NCI-H2081 (cell line): ENCODE results near the gene SPATA3.
"Not testable (repeated sequence)": the region's sequence is repeated elsewhere in the genome, so short reads cannot be mapped to it uniquely, and the experiment has no call there.

ENCODE experiments used
- DNase-seq, 2 experiments: peaks; one replicate each; lab custom pipeline; 2025; lab: John Stamatoyannopoulos, UW

SPATA3 gene

DNA sequence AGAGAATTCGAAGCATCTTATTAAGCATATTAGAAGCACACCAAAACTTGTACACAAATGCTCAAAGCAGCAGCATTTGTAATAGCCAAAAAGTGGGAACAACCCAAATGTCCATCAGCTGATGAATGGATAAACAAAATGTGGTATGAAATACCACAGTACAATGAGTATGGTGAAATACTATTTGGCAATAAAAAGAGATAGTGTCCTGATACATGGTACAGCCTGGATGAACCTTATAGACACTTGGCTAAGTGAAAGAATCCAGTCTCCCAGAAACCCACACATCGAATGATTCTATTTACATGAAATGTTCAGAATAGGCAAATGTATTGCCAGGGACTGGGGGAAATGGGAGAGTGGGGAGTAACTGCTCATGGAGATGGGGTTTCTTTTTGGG is 3.0 kb downstream of the SPATA3 start:
- DNase-seq, result no peak

DNA sequence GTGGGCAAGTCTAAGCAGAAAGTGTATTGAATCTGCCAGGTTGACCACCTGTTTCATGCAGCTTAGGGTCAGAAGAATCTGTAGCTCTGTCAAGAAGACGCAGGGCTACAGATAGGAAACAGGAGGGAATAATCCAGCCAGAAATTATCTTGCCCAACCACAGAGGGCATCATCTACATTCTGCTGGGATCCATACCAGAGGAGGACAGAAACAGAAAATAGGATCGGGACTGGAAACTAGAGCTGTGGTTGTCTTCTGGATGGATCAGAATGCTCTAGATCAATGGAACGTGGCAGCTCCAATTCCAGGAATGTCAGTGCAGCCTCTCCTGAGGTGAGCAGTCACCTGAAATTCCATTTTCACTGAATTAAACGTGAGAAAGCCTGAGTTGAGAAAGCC is 3.6 kb downstream of the SPATA3 start:
- DNase-seq, result no peak

DNA sequence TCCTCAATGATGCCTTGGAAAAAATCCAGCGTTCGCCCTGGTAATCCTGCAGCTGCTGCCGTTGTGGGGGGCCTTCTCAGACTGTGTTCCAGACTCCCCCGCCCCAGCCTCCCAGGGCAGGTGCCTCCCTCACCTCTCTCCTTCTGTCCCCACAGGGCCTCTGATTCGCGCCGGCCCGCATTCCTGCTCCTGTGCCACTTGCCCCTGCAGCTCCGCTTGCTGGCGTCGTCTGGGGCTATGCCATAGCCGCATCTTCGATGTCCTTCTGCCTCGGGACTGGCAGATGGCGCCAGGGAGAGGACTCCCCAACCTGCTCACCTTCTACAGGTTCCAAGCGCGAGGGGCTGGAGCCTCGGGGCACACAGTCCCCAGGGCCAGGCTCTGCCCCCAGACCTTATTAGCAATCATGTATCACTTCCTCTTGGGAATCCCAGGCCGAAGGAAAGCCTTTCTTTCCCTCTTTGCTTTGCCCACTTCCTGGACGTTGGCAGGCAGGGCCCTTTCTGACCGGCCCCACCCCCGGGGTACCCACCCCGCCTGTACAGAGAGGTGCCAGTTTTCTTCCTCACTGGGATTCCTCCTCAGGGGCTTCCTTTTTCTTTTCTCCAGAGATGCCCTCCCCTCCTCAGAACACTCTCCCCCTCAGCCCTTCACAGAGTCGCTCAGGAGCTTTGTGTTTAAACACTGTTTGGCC is 4.4 kb downstream of the SPATA3 start:
- DNase-seq, result no peak

- DNase-seq, result no peak
These were observed 5.1 kb downstream of the SPATA3 start for GRCh38 chr2:231001036-231001435.

- DNase-seq, result no peak
These were observed 6.0 kb downstream of the SPATA3 start for GRCh38 chr2:231001921-231002320.

DNA sequence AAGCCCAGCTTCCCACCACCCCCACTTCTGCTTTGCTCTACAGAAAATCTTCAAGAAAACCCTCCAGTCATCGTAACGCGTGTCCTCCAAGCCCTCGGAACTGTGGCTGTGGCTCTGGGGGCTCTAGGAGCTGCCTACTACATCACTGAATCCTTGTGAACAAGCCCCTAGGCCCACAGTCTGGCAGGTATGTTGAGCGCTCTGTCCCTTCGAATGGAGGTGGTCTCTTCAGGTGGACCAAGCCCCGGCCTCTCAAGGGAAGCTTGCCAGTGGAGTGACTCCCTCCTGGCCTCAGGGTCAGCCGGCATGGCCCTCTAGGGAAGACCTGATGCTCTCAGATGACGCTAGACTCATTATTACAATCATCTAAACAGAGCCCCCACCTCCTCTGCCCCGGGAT is 6.7 kb downstream of the SPATA3 start:
- no peak for DNase-seq

GRCh38 chr2:231003186-231003585 is 7.3 kb downstream of the SPATA3 start:
- DNase-seq, result no peak

DNA sequence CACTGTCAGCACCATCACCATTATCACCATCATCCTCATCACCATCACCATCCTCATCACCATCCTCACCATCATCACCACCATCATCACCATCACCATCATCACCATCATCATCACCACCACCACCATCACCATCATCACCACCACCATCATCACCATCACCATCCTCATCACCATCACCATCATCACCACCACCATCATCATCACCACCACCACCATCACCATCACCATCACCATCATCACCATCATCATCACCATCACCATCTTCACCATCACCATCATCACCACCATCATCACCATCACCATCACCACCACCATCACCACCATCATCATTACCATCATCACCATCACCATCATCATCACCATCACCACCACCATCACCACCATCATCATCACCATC is 9.0 kb downstream of the SPATA3 start:
- not testable (repeated sequence) for DNase-seq

- no peak for DNase-seq
These were observed 11.6 kb downstream of the SPATA3 start for GRCh38 chr2:231007286-231008098.

DNA sequence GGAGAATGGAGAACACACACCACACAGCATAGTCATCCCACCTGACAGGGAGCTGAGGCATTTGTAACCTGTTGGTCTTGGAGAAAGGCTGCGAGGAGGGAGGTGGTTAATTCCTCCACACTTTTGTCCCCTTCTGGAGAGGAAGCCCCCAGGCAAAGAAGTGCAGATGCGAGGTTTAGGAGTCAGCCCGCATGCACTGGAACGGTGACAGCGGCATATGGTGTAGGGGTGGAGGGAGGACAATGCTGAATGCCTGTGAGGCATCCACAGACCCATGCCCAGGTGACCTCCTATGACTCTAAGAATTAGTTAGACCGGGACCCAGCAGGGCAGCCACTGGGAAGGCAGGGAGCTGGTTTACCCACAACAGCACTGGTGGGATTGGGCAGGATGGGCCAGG is 12.2 kb downstream of the SPATA3 start:
- no peak for DNase-seq

DNA sequence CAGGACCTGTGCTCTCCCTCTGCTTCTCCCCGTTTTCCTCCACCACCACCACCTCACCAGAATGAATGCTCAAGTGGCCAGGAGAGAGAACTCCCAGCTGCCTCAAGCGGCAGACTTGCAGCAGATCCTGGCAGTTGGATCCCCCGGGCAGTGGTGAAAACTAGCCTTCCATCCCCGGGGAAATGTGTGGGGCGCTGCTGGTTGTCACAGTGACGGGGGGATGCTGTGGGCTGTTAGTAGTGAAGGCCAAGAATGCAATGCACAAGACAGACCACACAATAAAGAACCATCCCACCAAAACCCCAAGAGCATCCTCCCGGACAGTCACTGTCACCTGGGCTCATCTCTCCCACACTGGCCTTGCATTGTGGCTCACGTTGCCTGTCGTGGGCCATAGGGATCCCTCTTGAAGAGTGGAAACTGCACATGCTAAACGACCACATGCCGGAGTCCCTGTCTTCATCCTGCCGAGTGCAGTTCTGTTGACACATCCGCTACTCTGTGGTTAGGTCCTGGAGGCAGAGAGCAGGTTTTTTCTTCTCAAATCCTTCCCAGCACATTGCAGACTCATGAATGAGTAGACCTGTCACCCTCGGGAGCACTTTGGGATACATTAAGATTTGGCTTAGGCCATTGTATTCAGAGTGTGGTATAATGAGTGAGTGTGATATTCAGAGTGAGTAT is 13.5 kb downstream of the SPATA3 start:
- no peak for DNase-seq

GRCh38 chr2:231010201-231010730 is 14.3 kb downstream of the SPATA3 start:
- no peak for DNase-seq

DNA sequence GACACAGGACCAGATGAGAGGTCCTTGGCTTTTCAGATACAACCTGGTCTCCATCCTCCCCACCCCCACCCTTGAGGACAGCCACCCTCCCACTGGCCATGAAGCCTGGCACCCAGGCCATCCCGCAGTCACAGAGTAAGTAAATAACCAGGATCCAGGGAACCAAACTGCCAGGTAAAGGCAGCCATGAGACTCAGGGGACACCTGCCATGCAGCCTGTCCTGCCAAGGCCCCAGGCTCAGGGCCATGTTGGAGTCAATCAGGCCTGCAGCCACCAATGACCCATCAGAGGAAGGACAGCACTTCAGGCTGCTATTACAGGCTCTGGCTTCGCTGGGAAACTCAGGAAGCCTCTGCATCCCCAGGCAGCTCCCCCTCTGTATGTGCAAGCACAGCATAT is 15.6 kb downstream of the SPATA3 start:
- DNase-seq, result no peak

DNA sequence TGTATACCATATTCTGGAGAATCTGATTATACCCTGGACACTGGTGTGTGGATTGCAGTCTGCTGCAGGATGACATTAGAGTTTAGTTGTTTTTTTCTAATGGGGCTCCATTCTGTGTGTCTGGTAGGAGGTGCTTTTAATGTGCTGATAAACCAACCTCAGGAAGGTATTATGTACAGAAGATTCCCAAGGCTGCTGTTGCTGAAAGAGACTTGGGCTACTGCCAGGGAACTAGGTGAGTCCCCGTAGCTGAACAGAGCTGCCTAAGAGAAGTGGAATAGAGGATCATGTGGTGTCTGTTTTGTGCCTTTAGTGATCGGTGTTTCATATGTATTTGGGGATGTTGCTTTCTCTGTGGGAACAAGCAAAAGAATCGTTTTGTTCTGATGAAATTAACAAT is 16.5 kb downstream of the SPATA3 start:
- no peak for DNase-seq

DNA sequence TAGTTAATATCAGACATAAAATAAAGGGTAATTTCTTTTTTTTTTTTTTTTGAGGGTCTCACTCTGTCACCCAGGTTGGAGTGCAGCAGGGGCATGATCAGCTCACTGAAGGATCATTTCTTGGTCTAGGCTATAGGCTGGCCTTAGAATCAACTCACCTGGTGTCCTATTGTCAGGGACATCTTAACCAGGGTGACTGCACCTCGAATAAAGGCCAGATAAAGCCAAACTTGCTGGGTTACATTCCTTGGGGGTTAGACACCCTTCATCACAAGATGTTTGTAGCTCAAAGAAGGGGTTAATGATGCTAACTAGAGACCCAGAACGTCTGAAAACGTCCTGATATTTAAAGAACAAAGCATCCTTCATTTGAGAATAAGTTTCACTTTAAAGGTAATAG is 17.9 kb downstream of the SPATA3 start:
- no peak for DNase-seq

DNA sequence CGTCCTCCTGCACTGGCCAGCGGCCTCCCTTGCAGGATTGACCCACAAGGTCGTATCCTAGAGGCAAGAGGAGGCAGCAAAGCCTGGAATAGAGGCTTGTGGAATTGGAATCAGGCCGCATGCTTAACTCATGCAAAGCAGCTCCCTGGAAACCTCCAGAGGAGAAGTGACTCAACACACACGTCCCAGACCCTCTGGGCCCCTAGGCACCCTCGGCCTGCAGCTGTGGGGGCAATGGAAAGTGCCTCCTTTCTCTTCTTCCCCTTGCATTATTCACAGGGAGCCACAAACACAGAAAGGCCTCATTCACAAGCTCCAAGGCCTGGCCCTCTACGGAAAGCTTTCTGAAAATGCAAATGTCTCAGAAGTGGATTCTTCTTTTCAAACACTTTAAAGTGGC is 19.6 kb downstream of the SPATA3 start:
- no peak for DNase-seq

- DNase-seq, result no peak
These were observed 20.0 kb downstream of the SPATA3 start for GRCh38 chr2:231015926-231016325.

DNA sequence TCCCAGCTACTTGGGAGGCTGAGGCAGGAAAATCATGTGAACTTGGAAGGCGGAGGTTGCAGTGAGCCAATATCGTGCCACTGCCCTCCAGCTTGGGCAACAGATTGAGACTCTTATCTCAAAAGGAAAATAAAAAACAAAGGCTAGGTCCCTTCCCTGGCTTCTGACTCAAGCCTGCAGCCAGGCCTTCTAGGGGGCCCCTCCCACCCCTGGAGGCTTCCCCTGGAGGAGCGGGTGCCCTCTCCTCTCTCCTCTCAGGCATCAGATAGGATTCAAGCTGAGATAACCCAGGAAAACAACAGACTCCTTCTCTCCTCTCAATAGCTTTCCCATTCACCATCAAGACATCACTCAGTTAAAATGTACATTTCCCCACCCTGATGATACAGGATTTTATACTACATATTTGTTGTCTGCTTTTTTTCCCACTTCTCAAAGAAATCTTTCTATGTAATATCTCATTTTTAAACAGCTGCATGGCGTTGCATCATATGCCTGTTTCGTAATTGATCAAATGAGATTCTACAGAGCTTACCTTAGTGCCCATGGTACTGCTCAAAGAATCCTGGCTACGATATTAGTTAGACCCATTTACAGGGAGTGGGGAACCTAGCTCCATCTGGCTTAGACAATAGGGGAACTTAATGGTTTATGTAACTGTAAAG is 20.8 kb downstream of the SPATA3 start:
- no peak for DNase-seq

- DNase-seq, result peak in 1 of 2 experiments; percentile 36
These were observed 21.3 kb downstream of the SPATA3 start for GRCh38 chr2:231017231-231017598.

- DNase-seq, result no peak
These were observed 22.3 kb downstream of the SPATA3 start for GRCh38 chr2:231018184-231018583.

DNA sequence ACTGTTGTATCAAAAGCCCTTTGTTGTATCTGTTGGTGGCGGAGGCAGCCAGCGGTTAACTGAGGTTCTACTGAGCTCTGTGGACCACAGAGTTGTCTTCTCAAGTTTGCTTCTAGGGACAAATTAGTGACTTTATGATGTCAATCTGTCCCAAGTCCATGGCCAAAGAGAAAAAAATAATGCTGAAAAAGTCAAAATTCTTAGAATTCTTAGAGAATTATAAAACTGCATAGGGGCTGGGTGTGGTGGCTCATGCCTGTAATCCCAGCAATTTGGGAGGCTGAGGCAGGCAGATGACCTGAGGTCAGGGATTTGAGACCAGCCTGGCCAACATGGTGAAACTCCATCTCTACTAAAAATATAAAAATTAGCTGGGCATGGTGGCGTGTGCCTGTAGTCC is 29.1 kb downstream of the SPATA3 start:
- DNase-seq, result not testable (repeated sequence)

DNA sequence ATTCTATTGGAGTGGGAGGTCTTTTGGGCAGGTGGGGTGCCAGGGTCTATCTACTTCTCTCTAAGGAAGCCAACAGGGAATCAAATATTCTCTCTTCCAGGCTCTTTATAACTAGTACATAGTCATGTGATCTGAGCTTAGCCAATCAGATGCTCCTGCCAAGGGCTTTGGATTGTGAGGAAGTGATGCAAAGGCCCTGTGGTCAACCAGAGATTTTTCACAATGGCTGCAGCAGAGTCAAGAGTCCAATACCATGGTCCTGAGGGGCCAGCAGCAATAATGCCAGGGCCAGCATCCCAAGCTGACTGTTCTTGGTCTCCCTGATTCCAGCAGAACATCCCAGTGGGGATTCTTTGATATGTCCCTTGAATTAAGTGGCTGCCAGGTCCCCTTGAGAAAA is 33.0 kb downstream of the SPATA3 start:
- no peak for DNase-seq
